ENCODE data around the gene SNRPA.

SNRPA gene

GRCh38 chr19:40716482-40717324 is 34.3 kb upstream of the SNRPA start, which contains the start of the genes COQ8B and ITPKC:
Gene COQ8B (minus strand): TSS chr19:40716886. CDS start chr19:40714632, 2,254 bp downstream.
Gene ITPKC (plus strand): TSS chr19:40717112. CDS start chr19:40717136, 24 bp downstream.
- Histone ChIP-seq H3K27me3 (ENCODE audit: low read length) (no peaks in the 10 kb centered on the region), H2AFZ (ENCODE audit: low read depth, low read length, severe bottlenecking) (peak within 1 kb of the TSS; percentile 5), H3K9me2 (replicated peaks; ENCODE audit: insufficient read depth, low read length) (no peaks in the 10 kb centered on the region), H3K79me2 (ENCODE audit: insufficient read depth, low read length) (peaks cover 21% of the 10 kb centered on the region), H3K9me3 (ENCODE audit: insufficient read depth, low read length) (no peaks in the 10 kb centered on the region), H3K4me3 (ENCODE audit: insufficient read depth, low read length, poor library complexity, severe bottlenecking) (peak within 1 kb of the TSS; percentile 69), H3K4me2 (ENCODE audit: low read depth, low read length, poor library complexity, severe bottlenecking) (peak within 1 kb of the TSS; percentile 86), H3K27ac (ENCODE audit: low read depth, low read length) (peak within 1 kb of the TSS; percentile 77), H3F3A (ENCODE audit: insufficient read depth) (peaks cover 19% of the 10 kb centered on the region), H4K20me1 (ENCODE audit: low read depth, low read length) (no peaks in the 10 kb centered on the region), H3K9ac (ENCODE audit: low read length) (peak within 1 kb of the TSS; percentile 67), H3K36me3 (ENCODE audit: low read length) (no peaks in the 10 kb centered on the region)
- TF ChIP-seq CTCF (IDR thresholded peaks at IDR 0.05; ENCODE audit: insufficient read depth, low read length, poor library complexity, severe bottlenecking) (no peak), EZH2phosphoT487 (conservative IDR thresholded peaks at IDR 0.05; ENCODE audit: low read length) (no peak)

GRCh38 chr19:40717325-40717879 is 33.6 kb upstream of the SNRPA start:
- Histone ChIP-seq H3F3A (ENCODE audit: insufficient read depth) (peaks cover 19% of the 10 kb centered on the region), H3K27ac (ENCODE audit: low read depth, low read length) (peak overlapping the region; percentile 28), H3K9me2 (replicated peaks; ENCODE audit: insufficient read depth, low read length) (no peaks in the 10 kb centered on the region), H4K20me1 (ENCODE audit: low read depth, low read length) (no peaks in the 10 kb centered on the region), H3K36me3 (ENCODE audit: low read length) (no peaks in the 10 kb centered on the region), H3K4me3 (ENCODE audit: insufficient read depth, low read length, poor library complexity, severe bottlenecking) (peak overlapping the region; percentile 69), H3K9ac (ENCODE audit: low read length) (peak overlapping the region; percentile 67), H2AFZ (ENCODE audit: low read depth, low read length, severe bottlenecking) (no peak overlapping the region), H3K9me3 (ENCODE audit: insufficient read depth, low read length) (no peaks in the 10 kb centered on the region), H3K27me3 (ENCODE audit: low read length) (no peaks in the 10 kb centered on the region), H3K4me2 (ENCODE audit: low read depth, low read length, poor library complexity, severe bottlenecking) (peak overlapping the region; percentile 86), H3K79me2 (ENCODE audit: insufficient read depth, low read length) (peaks cover 21% of the 10 kb centered on the region)
- TF ChIP-seq CTCF (IDR thresholded peaks at IDR 0.05; ENCODE audit: insufficient read depth, low read length, poor library complexity, severe bottlenecking): no peak
- no peak for TF ChIP-seq EZH2phosphoT487 (conservative IDR thresholded peaks at IDR 0.05; ENCODE audit: low read length)

DNA sequence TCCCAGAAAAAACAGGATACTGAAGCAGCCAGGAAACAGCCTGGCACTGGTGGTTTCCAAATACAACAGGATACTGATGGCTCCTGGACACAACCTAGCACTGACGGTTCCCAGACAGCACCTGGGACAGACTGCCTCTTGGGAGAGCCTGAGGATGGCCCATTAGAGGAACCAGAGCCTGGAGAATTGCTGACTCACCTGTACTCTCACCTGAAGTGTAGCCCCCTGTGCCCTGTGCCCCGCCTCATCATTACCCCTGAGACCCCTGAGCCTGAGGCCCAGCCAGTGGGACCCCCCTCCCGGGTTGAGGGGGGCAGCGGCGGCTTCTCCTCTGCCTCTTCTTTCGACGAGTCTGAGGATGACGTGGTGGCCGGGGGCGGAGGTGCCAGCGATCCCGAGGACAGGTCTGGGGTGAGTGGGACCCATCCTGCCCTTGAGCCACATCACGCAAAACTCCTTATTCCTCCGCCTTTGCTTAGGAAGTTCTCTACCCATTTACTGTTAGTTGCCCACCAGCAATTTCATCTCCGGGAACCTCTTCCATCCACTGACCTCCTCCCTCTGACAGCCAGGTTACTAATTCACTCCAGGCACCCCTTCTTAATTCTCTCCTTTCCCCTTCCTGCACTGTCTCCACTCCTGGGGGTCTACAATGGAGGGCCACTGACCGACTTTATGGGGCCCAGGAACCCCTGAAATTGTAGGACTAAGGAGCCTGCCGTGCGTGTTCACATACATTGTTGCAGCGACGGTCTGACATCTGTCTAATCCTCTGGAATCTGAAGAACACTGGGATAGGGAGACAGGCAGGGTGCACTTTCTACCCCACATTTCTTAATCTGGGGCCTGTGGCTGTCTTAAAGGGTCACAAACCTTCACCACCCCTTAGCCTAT is 32.9 kb upstream of the SNRPA start:
- Histone ChIP-seq H3K9me3 (ENCODE audit: insufficient read depth, low read length) (no peaks in the 10 kb centered on the region), H3K27me3 (ENCODE audit: low read length) (no peaks in the 10 kb centered on the region), H3K36me3 (ENCODE audit: low read length) (no peaks in the 10 kb centered on the region), H3K4me3 (ENCODE audit: insufficient read depth, low read length, poor library complexity, severe bottlenecking) (peak overlapping the region; percentile 69), H3K9me2 (replicated peaks; ENCODE audit: insufficient read depth, low read length) (no peaks in the 10 kb centered on the region), H3K27ac (ENCODE audit: low read depth, low read length) (peak overlapping the region; percentile 73), H3K4me2 (ENCODE audit: low read depth, low read length, poor library complexity, severe bottlenecking) (peak overlapping the region; percentile 86), H3K9ac (ENCODE audit: low read length) (peak overlapping the region; percentile 67), H4K20me1 (ENCODE audit: low read depth, low read length) (no peaks in the 10 kb centered on the region), H3F3A (ENCODE audit: insufficient read depth) (peaks cover 19% of the 10 kb centered on the region), H3K79me2 (ENCODE audit: insufficient read depth, low read length) (peaks cover 21% of the 10 kb centered on the region), H2AFZ (ENCODE audit: low read depth, low read length, severe bottlenecking) (peak overlapping the region; percentile 91)
- no peak for TF ChIP-seq CTCF (IDR thresholded peaks at IDR 0.05; ENCODE audit: insufficient read depth, low read length, poor library complexity, severe bottlenecking)
- TF ChIP-seq EZH2phosphoT487 (conservative IDR thresholded peaks at IDR 0.05; ENCODE audit: low read length): no peak
